Fibroblast of skin of right biceps (primary cell): ENCODE measurements around the gene NTM.
A peak's percentile ranks its signal among the peaks of the same experiment; 100 is the strongest.
"Not testable (repeated sequence)": the region's sequence is repeated elsewhere in the genome, so short reads cannot be mapped to it uniquely, and the experiment has no call there.

Experiments
- DNase-seq: peaks from one replicate; pipeline ENCODE4 v3.0.0-alpha.2; 2013

Gene NTM

GRCh38 chr11:132307309-132308020 is 937.0 kb downstream of the NTM start:
- no peak for DNase-seq

- DNase-seq: no peak
Observed at GRCh38 chr11:132310390-132311375, 940.3 kb downstream of the NTM start.

GRCh38 chr11:132311703-132312102 is 941.3 kb downstream of the NTM start:
- no peak for DNase-seq

GRCh38 chr11:132312161-132312560 is 941.7 kb downstream of the NTM start:
- DNase-seq: peak; percentile 87

GRCh38 chr11:132312701-132313111 is 942.3 kb downstream of the NTM start:
- peak; percentile 41 for DNase-seq

- DNase-seq: peak; percentile 45
Observed at GRCh38 chr11:132314911-132315455, 944.6 kb downstream of the NTM start.

- no peak for DNase-seq
Observed at GRCh38 chr11:132315696-132316095, 945.3 kb downstream of the NTM start.

GRCh38 chr11:132318421-132319157 is 948.2 kb downstream of the NTM start:
- DNase-seq: peak; percentile 73

GRCh38 chr11:132319419-132319818 is 949.0 kb downstream of the NTM start:
- not testable (repeated sequence) for DNase-seq

- DNase-seq: peak; percentile 47
Observed at GRCh38 chr11:132330515-132330914, 960.1 kb downstream of the NTM start.

- no peak for DNase-seq
Observed at GRCh38 chr11:132332521-132332920, 962.1 kb downstream of the NTM start.

- DNase-seq: no peak
Observed at GRCh38 chr11:132334769-132335280, 964.4 kb downstream of the NTM start.

GRCh38 chr11:132335311-132335710 is 964.9 kb downstream of the NTM start:
- no peak for DNase-seq

GRCh38 chr11:132336781-132337535 is 966.5 kb downstream of the NTM start:
- no peak for DNase-seq

GRCh38 chr11:132337819-132338416 is 967.5 kb downstream of the NTM start:
- no peak for DNase-seq

GRCh38 chr11:132342408-132342807 is 972.0 kb downstream of the NTM start:
- DNase-seq: no peak

- peak; percentile 64 for DNase-seq
Observed at GRCh38 chr11:132343445-132344175, 973.2 kb downstream of the NTM start.

- no peak for DNase-seq
Observed at GRCh38 chr11:132346558-132347148, 976.2 kb downstream of the NTM start.

- DNase-seq: peak; percentile 14
Observed at GRCh38 chr11:132347156-132348090, 977.0 kb downstream of the NTM start.
